ENCODE results near the gene LAP3.
"Not testable (repeated sequence)": the region's sequence is repeated elsewhere in the genome, so short reads cannot be mapped to it uniquely, and the experiment has no call there.

LAP3 gene

GRCh38 chr4:17565846-17566245, 11.2 kb upstream of the LAP3 start:
- no peak for DNase-seq

DNA sequence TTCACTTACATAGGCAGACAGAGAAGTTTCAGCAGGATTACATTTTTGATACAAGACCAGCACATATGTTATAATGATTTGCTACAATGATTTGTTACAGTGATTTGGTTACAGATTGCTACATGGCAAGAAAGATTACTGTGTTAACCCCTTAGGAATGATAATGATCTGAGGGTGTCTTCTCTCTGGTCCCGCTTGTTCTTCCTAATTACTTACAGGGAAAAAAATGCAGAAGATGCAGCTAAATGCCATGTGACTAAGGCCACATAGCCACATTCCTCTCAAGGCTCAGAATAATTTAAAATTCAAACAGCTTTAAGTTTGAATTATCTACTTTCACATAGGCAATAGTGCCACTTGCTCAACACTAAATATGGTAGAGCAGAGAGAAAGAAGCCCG, 9.7 kb upstream of the LAP3 start:
- no peak for DNase-seq

DNA sequence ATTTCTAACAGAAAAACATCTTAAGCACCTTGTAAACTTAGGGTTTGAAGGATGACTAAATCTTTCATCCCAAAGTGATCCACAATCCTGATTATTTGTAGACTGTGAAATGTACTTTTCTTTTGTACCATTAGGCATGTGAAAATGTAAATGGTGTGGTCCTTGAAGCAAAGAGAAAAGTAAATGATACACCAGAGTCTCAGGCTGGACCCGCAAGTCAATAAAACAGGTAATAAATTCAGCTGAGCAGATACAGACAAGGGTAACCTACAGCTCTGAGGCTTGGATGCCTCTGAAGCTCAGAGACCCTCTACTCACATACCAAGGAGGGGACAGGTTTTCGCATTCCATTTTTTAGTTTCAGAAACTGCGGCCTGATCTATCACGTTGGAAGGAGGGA, 2.8 kb upstream of the LAP3 start:
- no peak for DNase-seq

DNA sequence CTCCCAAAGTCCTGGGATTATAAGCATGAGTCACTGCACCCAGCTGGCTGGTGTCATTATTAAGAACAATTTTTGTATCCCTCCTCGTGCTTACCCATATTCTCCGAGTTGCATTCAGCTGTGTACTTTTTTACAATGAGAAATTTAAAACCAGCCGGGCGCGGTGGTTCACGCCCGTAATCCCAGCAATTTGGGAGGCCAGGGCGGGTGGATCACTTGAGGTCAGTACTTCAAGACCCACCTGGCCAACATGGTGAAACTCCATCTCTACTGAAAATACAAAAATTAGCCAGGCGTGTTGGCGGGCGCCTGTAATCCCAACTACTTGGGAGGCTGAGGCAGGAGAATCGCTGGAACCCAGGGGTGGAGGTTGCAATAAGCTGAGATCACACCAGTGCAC, 1.8 kb upstream of the LAP3 start:
- not testable (repeated sequence) for DNase-seq

DNA sequence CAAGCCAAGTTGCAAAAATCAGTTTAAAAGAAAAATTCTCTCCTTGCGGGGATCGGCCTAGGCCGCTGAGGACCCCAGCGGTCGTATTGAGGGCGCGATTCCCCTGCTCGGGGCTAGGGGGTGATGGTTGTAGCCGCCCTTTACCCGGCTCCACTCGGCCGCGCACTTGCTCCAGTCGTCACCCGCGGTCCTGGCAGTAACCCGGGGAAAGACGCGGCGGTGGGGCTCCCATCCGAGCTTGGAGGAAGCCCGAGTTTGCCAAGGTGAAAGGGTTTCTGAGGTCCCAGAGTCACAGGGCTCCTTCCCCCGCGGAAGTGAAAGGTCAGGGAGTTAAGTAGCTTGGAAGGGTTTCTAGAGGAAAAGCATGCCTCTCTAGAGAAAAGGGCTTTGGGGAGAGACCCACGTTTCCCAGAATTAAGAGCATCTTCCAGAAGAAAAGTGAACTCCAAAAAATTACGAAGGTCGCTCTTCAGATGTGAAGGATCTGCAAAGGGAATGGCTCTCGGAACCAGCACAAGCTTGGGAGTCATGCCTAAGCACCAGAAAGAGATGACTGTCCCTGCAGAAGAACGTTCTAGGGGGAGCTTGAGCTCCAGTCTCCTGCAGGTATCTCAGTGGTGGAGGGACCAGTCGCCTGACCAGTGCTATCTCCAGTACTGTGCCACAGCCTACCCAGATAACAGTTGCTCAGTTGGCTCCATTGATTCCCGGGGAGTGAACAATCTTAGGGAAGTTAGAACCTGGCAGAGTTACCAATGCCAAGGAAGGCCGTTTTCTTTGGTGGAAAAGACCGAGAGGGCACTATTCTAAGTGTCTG, 875 bp downstream of the LAP3 start:
- no peak for DNase-seq

GRCh38 chr4:17578482-17578891, 1.5 kb downstream of the LAP3 start:
- no peak for DNase-seq

GRCh38 chr4:17580969-17581368, 4.0 kb downstream of the LAP3 start:
- no peak for DNase-seq

GRCh38 chr4:17583276-17583675, 6.3 kb downstream of the LAP3 start:
- DNase-seq = no peak

- DNase-seq = no peak
These were observed 6.9 kb downstream of the LAP3 start for GRCh38 chr4:17583941-17584340.

DNA sequence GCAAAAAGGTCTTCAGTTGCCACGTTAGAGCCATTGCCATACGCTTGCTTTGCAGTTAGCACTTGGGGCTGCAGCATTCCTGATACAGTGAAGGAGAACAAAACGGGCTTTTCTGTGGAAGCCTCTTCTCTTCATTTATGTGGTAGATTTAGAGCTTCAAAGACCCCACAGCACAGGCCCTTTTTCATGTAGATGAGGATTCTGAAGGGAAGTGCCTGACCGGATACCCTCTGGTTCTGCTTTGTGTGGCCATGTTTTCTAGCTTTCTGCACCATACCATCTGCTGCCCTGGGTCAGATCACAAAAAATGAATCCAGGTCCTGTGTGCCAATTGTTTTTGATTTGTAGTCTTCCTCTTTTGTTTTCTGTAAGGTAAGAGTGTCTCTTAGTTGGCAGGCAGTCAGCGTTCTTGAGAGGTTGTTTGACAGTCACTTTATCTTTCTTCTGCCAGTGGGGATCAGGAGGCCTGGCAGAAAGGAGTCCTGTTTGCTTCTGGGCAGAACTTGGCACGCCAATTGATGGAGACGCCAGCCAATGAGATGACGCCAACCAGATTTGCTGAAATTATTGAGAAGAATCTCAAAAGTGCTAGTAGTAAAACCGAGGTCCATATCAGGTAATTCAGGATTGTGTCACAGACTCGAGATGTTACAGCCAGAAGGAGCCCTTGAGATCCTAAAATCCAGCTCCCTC, 7.7 kb downstream of the LAP3 start:
- DNase-seq = no peak

DNA sequence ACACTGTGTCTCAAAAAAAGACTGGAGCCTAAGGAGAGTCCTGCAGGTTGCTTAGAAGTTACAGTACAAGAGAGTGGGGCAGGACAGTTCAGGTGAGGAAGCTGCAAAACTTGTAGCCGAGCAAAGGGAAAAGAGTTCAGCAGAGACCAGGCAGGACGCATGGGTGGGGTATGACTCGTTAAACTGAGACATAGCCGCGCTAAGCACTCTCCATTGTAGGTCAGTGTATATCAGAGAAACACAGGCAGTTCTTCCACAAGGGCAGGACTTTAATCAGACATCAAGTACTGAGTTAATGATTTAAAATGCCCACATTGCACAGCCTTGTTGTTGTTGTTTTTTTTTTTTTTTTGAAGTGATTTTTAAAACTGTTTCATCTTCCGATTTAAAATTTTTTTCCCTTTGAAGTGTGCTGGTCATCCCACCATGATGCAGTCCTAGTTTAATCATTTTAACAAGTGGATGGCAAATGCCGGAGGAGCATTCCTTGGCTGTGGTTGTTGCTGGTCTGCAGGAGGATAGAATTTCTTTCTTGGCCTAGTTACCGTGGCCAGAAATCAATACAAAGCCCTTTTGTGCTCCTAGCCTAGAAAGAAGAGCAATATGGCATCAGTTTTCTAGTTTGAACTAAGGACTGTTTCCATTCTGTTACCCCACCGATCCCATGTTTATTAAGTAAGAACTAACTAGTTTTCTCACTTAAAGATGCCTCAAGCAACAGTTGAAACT, 10.3 kb downstream of the LAP3 start:
- no peak for DNase-seq

DNA sequence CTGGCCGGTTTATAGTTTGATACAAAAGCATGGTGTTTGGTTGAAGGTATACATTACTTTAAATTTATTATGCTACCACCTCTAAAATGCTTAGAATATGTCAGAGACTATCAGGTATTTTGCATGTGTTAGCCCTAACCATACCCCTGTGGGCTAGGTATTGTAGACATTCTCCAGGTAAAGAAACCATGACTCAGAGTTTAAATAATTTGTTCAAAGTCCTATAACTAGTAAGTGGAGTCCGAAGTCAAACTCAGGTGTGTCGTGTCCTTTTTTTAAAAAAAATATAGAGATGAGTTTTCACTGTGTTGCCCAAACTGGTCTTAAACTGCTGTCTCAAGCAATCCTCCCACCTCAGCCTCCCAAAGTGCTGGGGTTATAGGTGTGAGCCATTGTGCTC, 12.4 kb downstream of the LAP3 start:
- DNase-seq = no peak

GRCh38 chr4:17595471-17596005, 18.5 kb downstream of the LAP3 start:
- no peak for DNase-seq

DNA sequence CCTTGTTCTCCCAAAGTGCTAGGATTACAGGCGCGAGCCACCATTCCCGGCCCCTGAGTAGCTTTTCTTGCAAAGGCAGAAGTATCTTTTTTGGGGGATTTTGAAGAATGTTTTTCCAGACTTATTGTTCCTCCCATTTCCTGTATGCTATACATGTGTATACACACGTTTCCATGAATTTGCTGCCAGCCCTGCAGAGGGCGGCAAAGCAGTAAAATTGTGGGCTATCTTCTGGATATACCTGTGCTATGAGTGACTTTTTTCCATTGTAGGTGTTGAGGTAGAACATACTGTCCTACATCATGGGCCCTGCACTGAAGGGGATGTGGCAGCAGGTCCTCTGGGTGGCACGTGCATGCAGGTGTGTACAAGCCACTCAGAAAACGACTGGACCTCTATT, 20.5 kb downstream of the LAP3 start:
- no peak for DNase-seq

- no peak for DNase-seq
These were observed 22.8 kb downstream of the LAP3 start for GRCh38 chr4:17599826-17600225.

DNA sequence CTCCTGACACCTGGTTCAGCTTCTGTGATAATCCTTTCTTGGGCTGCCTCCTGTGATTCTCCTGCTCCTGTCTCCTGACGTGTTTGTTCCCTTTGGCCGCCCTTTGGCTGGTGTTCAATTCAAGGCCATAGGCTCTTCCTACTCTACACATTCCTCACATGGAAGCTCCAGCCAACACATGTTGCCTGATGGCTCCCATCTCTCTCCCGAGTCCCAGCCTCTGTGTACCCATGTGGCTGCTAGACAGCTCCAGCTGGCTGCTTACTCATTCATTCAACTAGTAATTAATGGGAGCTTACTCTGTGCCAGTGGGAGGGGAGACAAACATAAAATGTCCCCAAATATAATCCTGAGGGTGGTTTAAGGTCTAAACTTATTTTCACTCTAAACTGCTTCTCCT, 28.2 kb downstream of the LAP3 start:
- no peak for DNase-seq

DNA sequence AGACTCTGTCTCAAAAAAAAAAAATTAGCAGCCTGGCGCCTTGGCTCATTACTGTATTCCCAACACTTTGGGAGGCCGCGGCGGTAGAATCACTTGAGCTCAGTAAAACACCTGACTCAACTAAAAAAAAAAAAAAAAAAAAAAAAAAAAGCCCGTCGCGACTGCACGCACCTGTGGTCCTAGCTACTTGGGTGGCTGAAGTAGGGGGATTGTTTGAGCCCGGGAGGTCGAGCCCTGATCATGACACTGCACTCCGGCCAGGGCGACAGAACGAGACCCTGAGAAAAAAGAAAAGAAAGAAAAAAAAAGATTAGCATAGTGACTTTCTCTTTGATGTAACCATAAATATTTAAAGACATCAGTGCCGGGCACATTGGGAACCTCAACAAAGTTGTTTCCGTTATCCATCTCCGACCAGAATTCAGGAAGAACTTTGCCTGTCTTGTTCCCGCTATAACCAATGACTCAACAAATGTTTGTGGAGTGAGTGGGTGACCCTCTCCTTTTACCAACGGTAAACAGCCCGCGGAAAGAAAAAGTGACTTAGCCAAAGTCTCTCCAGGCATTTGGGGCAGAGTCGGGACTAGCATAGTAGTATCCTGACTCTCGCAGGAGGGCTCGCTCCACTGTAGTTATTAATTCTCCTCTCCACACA, 36.9 kb downstream of the LAP3 start:
- DNase-seq = no peak

DNA sequence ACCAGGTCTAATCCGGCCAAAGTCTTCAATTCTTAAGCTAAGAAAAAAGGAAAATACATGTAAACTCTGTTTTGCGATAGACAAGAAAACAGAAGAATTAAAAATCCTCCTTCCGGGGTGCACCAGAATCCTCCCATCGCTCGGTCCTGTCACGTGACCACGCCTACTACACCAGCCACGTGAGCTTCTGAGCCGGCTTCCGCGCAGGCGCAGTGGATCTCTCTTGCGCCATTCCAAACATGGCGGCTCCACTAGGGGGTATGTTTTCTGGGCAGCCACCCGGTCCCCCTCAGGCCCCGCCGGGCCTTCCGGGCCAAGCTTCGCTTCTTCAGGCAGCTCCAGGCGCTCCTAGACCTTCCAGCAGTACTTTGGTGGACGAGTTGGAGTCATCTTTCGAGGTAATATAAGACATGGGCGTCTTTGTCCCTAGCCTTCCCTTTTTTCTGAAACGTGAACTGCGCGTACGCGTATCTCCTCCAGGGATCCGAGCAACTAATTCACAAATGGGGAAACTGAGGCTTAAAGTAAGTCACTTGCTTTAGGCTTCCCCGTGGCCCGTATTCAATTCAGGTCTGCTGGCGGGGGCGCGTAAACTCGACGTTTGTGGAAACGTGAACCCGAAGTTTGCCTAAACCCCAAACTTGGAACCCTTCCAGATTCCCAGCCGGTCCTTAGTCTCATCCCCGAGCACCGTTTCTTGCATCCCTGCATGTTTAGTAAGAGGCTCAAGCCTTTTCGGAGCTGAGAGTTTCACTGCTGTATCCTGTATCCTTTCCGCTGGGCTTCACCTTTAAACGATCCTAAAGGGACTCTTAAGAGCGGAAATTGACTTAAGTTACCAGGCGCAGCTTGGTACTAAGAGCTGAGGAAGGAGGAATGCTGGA, 37.7 kb downstream of the LAP3 start, which contains the start of gene MED28:
TSS of gene MED28 (plus strand) at position 226 of the 884 bp plus-strand sequence. CDS start at position 240, 14 bp downstream.
- DNase-seq = peak; percentile 82

DNA sequence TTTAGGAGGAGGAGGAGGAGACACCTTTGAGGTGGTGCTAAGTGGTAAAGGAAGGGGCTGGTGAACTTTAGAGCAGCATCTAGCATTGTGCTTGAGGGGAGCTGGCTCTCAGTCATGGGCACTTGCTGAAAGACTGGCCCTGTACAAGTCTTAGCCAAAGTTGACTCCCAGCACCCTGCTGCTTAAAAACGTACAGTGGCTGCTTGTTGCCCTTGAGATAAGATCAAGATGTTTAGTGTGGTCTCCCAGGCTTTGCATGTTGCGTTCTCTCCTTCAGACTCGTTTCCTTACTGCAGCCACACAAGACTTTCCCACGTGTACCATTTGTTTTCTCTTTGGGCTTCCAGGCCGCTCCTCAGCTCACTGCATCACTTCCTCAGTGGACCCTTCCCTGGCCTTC, 39.3 kb downstream of the LAP3 start:
- no peak for DNase-seq

DNA sequence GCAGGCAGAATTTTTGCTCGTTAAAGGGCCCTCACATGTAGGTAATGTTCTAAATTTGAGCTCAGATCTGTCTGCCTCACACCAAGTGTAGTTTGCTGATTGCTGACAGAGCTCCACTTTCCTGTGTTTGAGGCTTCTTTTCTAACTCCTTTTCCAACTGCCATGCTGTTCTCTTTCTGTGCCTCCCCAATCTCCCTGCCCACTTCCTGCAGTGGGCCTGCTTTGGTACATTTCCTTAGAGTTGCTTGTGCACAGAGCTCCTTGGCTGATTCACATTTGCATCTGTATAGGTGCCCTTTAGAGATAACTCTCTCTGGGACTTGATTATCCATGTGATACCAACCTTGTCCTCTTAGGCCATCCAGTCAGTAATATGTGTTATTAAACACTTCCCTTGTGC, 41.9 kb downstream of the LAP3 start:
- DNase-seq = no peak

DNA sequence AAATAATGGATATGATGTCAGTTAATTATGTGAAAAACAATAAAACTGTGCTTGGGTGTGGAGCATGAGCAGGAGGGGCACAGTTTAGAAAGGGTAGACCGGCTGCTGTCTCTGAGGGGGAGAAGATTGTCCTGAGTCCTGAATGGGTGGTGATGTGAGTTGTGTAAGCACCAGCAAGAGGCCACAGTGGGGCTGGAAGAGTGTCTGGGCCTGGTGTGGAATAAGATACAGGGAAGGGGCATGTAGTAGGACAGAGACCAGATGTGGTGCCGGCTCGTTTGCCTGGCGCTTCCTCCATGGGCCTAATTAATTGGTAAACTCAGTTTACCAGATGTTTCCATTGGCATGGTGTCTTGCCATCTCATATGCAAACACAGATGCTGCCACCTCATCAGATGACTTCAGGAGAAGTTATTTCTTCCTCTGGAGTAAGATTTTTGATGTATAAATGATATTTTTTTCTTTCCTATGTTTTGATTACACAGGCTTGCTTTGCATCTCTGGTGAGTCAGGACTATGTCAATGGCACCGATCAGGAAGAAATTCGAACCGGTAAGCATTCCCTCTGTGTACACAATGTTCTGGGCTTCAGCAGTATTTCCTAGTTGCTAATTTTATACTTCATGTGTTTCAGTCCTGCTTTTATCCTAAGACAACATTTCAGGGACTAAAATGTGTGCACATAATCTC, 42.6 kb downstream of the LAP3 start:
- DNase-seq = no peak
